GM18520 (cell line): ENCODE data around the gene TBCE.
"Not testable (repeated sequence)": the region's sequence is repeated elsewhere in the genome, so short reads cannot be mapped to it uniquely, and the experiment has no call there.

Source experiments
- ATAC-seq: cut with Tn5 transposase; IDR thresholded peaks from one replicate; pipeline ENCODE4 v1.9.1; 2021; ENCODE audit not compliant: unreplicated experiment

Gene TBCE

GRCh38 chr1:235450886-235451483 lies 83.8 kb downstream of the TBCE start:
- ATAC-seq, result no peak

GRCh38 chr1:235454021-235454420 lies 86.8 kb downstream of the TBCE start:
- ATAC-seq, result no peak

GRCh38 chr1:235455097-235455496 lies 87.9 kb downstream of the TBCE start:
- ATAC-seq, result no peak

GRCh38 chr1:235455823-235456222 lies 88.6 kb downstream of the TBCE start:
- no peak for ATAC-seq

- ATAC-seq, result not testable (repeated sequence)
These were observed 90.6 kb downstream of the TBCE start for GRCh38 chr1:235457856-235458255.

GRCh38 chr1:235460770-235461169 lies 93.5 kb downstream of the TBCE start:
- ATAC-seq, result no peak

GRCh38 chr1:235461954-235462353 lies 94.7 kb downstream of the TBCE start:
- no peak for ATAC-seq

- ATAC-seq, result not testable (repeated sequence)
These were observed 95.6 kb downstream of the TBCE start for GRCh38 chr1:235462832-235463231.

- ATAC-seq, result no peak
These were observed 97.8 kb downstream of the TBCE start for GRCh38 chr1:235465066-235465465.

GRCh38 chr1:235468004-235468403 lies 100.8 kb downstream of the TBCE start:
- ATAC-seq, result no peak

GRCh38 chr1:235468970-235469369 lies 101.7 kb downstream of the TBCE start:
- ATAC-seq, result no peak

GRCh38 chr1:235469897-235470296 lies 102.7 kb downstream of the TBCE start:
- not testable (repeated sequence) for ATAC-seq

GRCh38 chr1:235470741-235471439 lies 103.7 kb downstream of the TBCE start:
- no peak for ATAC-seq

GRCh38 chr1:235473806-235474205 lies 106.6 kb downstream of the TBCE start:
- ATAC-seq, result no peak

- ATAC-seq, result no peak
These were observed 115.9 kb downstream of the TBCE start for GRCh38 chr1:235483090-235483489.

- ATAC-seq, result no peak
These were observed 118.3 kb downstream of the TBCE start for GRCh38 chr1:235485558-235485957.

- ATAC-seq, result no peak
These were observed 119.1 kb downstream of the TBCE start for GRCh38 chr1:235486321-235486720.

GRCh38 chr1:235491644-235492043 lies 124.4 kb downstream of the TBCE start:
- no peak for ATAC-seq

- no peak for ATAC-seq
These were observed 127.3 kb downstream of the TBCE start for GRCh38 chr1:235494531-235494930.

GRCh38 chr1:235495030-235495429 lies 127.8 kb downstream of the TBCE start:
- no peak for ATAC-seq

GRCh38 chr1:235495551-235495950 lies 128.3 kb downstream of the TBCE start:
- no peak for ATAC-seq

GRCh38 chr1:235500971-235501540 lies 133.8 kb downstream of the TBCE start:
- no peak for ATAC-seq
